ENCODE data around the gene NAGS. TPM values are rescaled to one million over a fixed set of nuclear protein-coding genes. Genes with fewer than 3 reads are reported as not detected.

Gene NAGS
- total and polyA plus RNA-seq, 2 donors (not counting 1 experiment from before 2014, with no cell fraction given) = 0.66 to 2.2 TPM

- Mint-ChIP-seq H3K9me3 (ENCODE audit: insufficient read depth) (no peaks in the 10 kb centered on the region), H3K27me3 (no peaks in the 10 kb centered on the region), H3K4me1 (no peaks in the 10 kb centered on the region), H3K27ac (no peak overlapping the region), H3K4me3 (no peak overlapping the region)
- WGBS (ENCODE audit: insufficient coverage) = 93% methylated on average over 20 of the region's 22 CpGs
- Histone ChIP-seq H4K20me1 (ENCODE audit: control insufficient read depth, insufficient read depth, low read length, poor library complexity, severe bottlenecking) (no peaks in the 10 kb centered on the region), H3K4me3 (ENCODE audit: control extremely low read depth in 1 of 5, extremely low read depth in 1 of 5, insufficient read depth in 1 of 5, low read depth in 2 of 5, low read length in 4 of 5) (no peak overlapping the region), H3K27me3 (replicated peaks in 1 of 4; ENCODE audit: control extremely low read depth in 1 of 4, control insufficient read depth in 3 of 4, insufficient read depth in 4 of 4, low read length in 3 of 4) (no peaks in the 10 kb centered on the region), H3K36me3 (replicated peaks in 1 of 2; ENCODE audit: control extremely low read depth in 1 of 2, control insufficient read depth in 1 of 2, extremely low read depth in 1 of 2, insufficient read depth in 2 of 2, low read length in 1 of 2) (no peaks in the 10 kb centered on the region), H3K9me3 (ENCODE audit: control extremely low read depth in 1 of 3, control insufficient read depth in 2 of 3, insufficient read depth in 1 of 3, low read length in 2 of 3) (no peaks in the 10 kb centered on the region), H3K79me2 (ENCODE audit: control insufficient read depth, insufficient read depth, low read length) (no peaks in the 10 kb centered on the region), H3K4me1 (ENCODE audit: control insufficient read depth in 2 of 2, insufficient read depth in 2 of 2, low read length in 2 of 2) (no peaks in the 10 kb centered on the region), H2AFZ (ENCODE audit: insufficient read depth, low read depth, low read length, poor library complexity, severe bottlenecking) (no peak overlapping the region), H3K27ac (ENCODE audit: low read length in 2 of 2) (no peak overlapping the region), H3K9ac (ENCODE audit: low read length) (no peak overlapping the region), H3K4me2 (replicated peaks; ENCODE audit: low read depth, low read length, poor library complexity, severe bottlenecking) (no peak overlapping the region)
- no peak for TF ChIP-seq EZH2 (IDR thresholded peaks at IDR 0.05; ENCODE audit: borderline replicate concordance, insufficient read depth, low read depth, low read length, poor library complexity, severe bottlenecking)
- TF ChIP-seq CTCF (IDR thresholded peaks at IDR 0.05) = no peak
- ATAC-seq (ENCODE audit: low read depth) (no peak), DNase-seq (no peak)
- ChIA-PET CTCF (interaction anchor here (0.8 to 2.7 kb wide), 2 partner anchors 17 to 187 kb away, joined by 3 to 9 read pairs; no protein-coding TSS in a partner anchor), POLR2A (interaction anchor here (0.7 kb wide), 1 partner anchor 46 kb away, joined by 5 read pairs; no protein-coding TSS in a partner anchor)
- intact Hi-C loops (cut with micrococcal nuclease) = no loop called here
These were observed 19.3 kb downstream of the NAGS start for GRCh38 chr17:44023545-44024270.

- POLR2A ChIA-PET = interaction anchor here (0.7 kb wide), 1 partner anchor 46 kb away, joined by 5 read pairs; no protein-coding TSS in a partner anchor
- Histone ChIP-seq H3K27ac (ENCODE audit: low read length in 2 of 2) (no peak overlapping the region), H3K4me1 (ENCODE audit: control insufficient read depth in 2 of 2, insufficient read depth in 2 of 2, low read length in 2 of 2) (no peaks in the 10 kb centered on the region), H3K4me2 (replicated peaks; ENCODE audit: low read depth, low read length, poor library complexity, severe bottlenecking) (no peak overlapping the region), H2AFZ (ENCODE audit: insufficient read depth, low read depth, low read length, poor library complexity, severe bottlenecking) (no peak overlapping the region), H3K79me2 (ENCODE audit: control insufficient read depth, insufficient read depth, low read length) (no peaks in the 10 kb centered on the region), H3K36me3 (replicated peaks in 1 of 2; ENCODE audit: control extremely low read depth in 1 of 2, control insufficient read depth in 1 of 2, extremely low read depth in 1 of 2, insufficient read depth in 2 of 2, low read length in 1 of 2) (no peaks in the 10 kb centered on the region), H3K4me3 (ENCODE audit: control extremely low read depth in 1 of 5, extremely low read depth in 1 of 5, insufficient read depth in 1 of 5, low read depth in 2 of 5, low read length in 4 of 5) (no peak overlapping the region), H4K20me1 (ENCODE audit: control insufficient read depth, insufficient read depth, low read length, poor library complexity, severe bottlenecking) (no peaks in the 10 kb centered on the region), H3K9me3 (ENCODE audit: control extremely low read depth in 1 of 3, control insufficient read depth in 2 of 3, insufficient read depth in 1 of 3, low read length in 2 of 3) (no peaks in the 10 kb centered on the region), H3K27me3 (replicated peaks in 1 of 4; ENCODE audit: control extremely low read depth in 1 of 4, control insufficient read depth in 3 of 4, insufficient read depth in 4 of 4, low read length in 3 of 4) (no peaks in the 10 kb centered on the region), H3K9ac (ENCODE audit: low read length) (no peak overlapping the region)
- no peaks in the 10 kb centered on the region for H3K9me3 Mint-ChIP-seq (ENCODE audit: insufficient read depth)
- no peaks in the 10 kb centered on the region for H3K27me3 Mint-ChIP-seq
- CTCF ChIA-PET = interaction anchor here (2.7 kb wide), 1 partner anchor 17 kb away, joined by 9 read pairs; no protein-coding TSS in a partner anchor
- no peak for DNase-seq
- ATAC-seq (ENCODE audit: low read depth) = no peak
- intact Hi-C loops (cut with micrococcal nuclease) = no loop called here
- no peak overlapping the region for H3K4me3 Mint-ChIP-seq
- 93% methylated on average over 5 of the region's 6 CpGs for WGBS (ENCODE audit: insufficient coverage)
- no peak overlapping the region for H3K27ac Mint-ChIP-seq
- TF ChIP-seq CTCF (IDR thresholded peaks at IDR 0.05) (no peak), EZH2 (IDR thresholded peaks at IDR 0.05; ENCODE audit: borderline replicate concordance, insufficient read depth, low read depth, low read length, poor library complexity, severe bottlenecking) (no peak)
- H3K4me1 Mint-ChIP-seq = no peaks in the 10 kb centered on the region
These were observed 19.8 kb downstream of the NAGS start for GRCh38 chr17:44024271-44024663.

Data from B cell (primary cell).